CD4-positive, alpha-beta T cell treated with Interleukin-6 at 100 ng/mL for 8 hours (primary cell): ENCODE measurements around the gene LIMCH1.
"Not testable (repeated sequence)": the region's sequence is repeated elsewhere in the genome, so short reads cannot be mapped to it uniquely, and the experiment has no call there.

Source experiments
- DNase-seq: peaks from one replicate; pipeline ENCODE4 v3.0.0-alpha.2; 2020; ENCODE audit warnings: mixed read lengths, low spot score

LIMCH1 gene

DNA sequence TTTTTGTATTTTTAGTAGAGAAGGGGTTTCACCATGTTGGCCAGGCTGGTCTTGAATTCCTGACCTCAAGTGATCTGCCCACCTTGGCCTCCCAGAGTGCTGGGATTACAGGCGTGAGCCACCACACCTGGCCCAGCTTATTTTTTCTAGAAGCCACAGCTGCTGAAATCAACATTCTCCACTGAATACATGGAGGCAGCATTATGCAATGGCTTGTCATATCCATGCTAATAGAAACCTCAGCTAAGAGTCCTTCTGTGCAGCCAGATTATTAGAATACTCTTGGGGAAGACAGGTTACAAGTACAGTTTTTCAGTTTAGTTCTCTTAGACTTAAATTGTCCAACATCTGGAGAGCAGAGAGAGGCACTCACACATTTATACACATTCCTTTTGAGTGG, 104.8 kb downstream of the LIMCH1 start:
- not testable (repeated sequence) for DNase-seq

DNA sequence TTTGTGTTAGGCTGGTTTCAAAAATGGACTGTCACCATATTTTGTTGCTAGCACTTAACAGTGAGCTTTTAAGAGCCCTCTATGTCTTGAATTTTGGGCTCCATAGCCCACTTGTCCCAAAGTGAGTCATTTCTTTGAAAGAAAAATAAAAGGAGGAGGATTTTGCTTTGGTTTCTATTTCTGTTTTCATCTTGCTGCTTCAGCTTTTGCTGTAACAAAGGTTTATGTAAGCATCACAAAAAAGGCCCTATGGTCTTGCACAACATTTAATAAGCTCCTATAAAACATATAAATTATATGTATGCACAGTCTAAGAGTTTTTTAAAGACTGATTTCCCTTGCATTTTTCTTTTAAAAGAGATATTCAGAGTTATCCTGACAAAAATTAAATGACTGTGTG, 105.4 kb downstream of the LIMCH1 start:
- no peak for DNase-seq

DNA sequence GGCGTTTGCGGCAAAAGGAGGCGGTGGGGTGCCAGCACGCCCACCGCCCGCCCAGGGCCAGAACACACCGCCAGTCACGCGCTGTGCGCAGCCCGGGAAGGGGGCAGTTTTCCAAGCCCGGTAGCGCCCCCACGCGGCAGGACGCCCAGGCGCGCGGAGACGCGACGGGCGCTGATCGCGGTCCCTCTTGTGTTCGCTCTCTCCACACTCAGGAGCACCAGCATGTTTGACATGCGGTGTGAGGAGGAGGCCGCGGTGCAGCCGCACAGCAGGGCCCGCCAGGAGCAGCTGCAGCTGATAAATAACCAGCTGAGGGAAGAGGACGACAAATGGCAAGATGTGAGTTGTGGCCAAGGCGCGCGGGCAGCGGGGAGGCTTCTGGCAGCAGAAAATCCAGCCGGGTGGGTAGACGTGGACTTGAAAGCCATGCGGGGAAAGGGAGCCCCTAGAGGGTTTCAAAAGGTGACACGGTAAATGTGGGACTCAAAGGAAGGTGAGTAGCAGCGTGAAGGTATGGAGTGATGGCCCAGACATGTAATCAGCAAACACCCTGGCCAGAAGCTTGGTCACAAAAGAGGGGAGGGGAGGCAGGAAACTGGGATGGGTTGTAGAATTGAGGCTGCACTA, 106.4 kb downstream of the LIMCH1 start:
- DNase-seq, result no peak

DNA sequence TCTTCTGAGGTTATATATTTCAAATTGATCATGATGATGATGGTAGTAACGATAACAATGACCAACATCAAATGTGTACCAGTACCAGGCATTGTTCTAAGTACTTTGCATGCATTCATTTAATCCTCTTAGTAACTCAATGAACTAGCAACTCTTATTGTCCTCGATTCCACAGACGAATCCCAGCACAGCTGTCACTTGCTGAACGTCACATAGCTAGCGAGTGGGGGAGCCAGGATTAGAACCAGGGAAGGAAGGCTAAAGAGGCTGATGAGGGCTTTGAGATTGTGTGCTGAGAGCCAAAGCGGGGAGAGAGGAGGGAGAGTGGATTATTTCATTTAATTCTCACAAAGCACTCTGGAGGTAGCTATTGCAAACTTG, 106.9 kb downstream of the LIMCH1 start:
- no peak for DNase-seq

DNA sequence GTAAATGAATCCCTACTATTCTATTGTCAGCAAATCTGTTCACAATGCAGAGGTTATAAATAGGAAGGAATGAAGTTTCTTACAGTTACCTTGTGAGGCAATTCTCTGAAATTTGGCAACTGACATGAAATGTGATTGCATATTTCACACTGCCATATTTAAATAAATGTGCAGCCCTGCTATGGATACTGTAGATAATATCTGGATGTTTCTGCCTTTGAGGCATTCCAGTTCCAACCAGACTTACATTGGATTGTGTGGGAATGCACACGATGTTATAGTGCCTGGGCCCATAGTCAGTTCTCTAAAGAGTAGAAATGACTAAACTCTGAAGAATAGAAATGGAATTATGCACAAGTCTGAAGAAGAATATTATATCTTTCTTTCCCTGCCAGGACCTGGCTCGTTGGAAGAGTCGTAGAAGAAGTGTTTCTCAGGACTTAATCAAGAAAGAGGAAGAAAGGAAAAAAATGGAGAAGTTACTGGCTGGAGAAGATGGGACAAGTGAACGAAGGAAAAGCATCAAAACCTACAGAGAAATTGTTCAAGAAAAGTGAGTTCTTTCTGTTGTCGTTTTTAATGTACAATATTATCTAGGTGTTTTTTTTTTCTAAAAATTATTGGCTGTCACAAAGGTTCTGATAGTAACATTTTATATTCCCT, 107.9 kb downstream of the LIMCH1 start:
- DNase-seq, result no peak

DNA sequence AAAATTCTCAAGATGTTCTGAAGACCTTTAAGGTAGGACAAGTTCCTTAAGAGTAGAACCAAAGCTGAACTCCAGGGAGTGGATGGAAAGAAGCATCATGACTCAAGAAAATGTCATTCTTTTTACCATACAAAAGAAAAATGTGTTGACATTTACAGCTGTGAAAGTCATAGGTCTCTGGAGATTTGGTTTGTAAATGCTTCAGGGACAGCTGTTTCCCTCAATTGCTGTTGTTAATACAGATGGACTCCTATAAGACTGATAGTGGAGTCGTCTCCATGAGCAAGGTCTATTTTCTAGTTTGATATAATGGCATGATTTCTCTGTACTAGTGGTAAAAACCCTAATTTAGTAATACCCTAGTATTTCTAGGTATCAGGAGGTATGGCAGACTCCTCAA, 108.9 kb downstream of the LIMCH1 start:
- no peak for DNase-seq

DNA sequence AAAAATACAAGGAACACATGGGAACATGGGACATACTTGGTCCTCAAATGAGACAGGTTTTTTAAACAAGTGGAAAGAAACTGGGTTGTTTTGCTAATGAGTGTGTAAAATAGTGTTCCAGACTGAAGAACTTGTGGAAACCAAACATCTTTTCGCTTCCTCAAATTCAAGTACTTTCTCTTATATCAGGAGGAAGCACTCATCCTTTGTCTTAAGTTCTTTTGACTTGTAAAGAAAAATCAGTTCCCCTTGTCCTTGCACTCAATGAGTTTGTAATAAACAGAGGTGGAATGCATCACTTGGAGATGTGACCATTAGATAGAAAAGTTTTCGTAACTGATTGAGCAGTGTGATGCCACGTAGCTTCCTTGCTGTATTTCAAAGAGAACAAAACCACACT, 109.4 kb downstream of the LIMCH1 start:
- DNase-seq, result no peak

DNA sequence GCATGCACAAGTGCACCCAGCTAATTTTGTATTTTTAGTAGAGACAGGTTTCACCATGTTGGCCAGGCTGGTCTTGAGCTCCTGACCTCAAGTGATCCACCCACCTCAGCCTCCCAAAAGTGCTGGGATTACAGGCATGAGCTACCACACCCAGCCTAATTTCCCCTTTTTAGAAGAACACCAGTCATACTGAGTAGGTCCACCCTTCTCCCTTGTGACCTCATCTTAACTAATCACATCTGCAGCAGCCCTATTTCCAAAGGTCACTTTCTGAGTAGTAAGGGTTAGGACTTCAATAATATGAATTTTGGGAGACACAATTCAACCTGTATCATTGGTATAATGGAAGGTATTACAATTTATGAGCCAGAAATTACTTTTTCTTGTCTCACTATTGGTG, 113.2 kb downstream of the LIMCH1 start:
- not testable (repeated sequence) for DNase-seq

DNA sequence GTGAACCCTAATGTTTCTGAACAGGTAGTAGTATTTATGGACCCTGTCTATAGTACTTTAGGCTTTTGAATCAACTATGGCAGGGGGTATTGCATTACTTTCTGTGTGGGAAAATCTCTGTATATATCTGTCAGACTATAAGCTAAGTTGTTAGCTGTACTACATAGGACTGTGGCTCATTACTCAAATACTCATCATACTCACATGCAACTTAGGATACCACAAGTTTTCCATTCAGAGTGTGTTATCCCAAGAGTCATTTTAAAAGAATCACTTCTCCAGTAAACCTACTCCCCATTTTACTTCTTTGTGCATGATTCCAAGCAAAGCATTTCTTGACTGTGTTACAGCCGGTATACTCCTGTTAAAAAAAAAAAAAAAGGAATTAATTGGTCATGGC, 115.0 kb downstream of the LIMCH1 start:
- DNase-seq, result no peak

DNA sequence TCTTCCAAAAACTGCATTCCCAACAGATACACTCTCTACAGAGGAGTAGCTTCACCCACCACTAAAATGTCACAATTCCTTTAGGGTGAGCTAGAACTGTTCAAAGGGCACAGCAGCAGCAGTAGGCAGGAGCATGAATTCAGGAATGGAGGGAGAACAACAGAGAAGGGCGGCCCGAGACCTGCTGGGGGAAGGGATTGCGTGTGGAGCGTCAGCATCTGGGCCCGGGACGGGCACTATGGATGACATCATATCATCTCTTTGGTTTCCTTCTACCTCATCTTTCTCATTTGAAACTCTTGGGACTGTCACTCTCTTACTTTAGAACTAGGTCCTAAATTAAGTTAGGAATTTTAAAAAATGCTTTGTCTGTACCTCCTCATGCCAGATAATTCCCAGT, 115.6 kb downstream of the LIMCH1 start:
- no peak for DNase-seq

DNA sequence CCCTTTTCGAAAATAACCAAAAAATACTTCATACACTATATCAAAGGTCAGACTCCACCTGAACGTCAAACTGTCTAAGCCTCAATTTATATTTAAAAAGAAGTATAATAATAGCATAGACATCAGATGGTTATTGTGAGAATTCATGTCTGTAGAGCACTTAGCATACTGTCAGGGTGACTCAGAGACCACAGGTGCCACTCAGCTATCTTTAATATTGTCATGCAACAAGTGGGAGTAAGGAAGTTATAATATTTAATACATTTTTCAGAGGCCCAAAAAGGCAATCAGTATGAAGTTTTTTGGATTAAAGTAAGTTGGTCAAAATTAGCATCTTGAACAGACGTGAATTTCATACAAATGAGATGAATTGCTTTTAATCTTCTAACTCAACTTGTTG, 117.2 kb downstream of the LIMCH1 start:
- DNase-seq, result no peak

DNA sequence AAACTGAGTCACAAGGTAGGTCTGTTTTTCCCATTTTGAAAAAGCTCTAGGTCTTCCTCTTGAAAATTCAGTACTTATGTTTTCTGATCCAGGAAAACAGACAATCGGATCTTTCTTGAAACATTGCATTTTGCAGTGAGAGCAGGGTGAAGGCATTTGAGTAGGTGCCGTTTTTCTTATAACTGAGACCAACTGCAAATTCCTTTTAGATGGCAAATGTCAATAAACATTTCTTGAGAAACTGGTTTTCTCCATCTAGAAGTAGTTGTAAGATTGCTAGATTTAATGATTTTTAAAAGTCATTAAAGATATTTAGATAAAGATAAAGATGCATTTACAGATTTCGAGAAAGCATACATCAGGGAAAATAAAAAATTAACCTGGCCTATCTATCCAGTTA, 118.1 kb downstream of the LIMCH1 start:
- no peak for DNase-seq

DNA sequence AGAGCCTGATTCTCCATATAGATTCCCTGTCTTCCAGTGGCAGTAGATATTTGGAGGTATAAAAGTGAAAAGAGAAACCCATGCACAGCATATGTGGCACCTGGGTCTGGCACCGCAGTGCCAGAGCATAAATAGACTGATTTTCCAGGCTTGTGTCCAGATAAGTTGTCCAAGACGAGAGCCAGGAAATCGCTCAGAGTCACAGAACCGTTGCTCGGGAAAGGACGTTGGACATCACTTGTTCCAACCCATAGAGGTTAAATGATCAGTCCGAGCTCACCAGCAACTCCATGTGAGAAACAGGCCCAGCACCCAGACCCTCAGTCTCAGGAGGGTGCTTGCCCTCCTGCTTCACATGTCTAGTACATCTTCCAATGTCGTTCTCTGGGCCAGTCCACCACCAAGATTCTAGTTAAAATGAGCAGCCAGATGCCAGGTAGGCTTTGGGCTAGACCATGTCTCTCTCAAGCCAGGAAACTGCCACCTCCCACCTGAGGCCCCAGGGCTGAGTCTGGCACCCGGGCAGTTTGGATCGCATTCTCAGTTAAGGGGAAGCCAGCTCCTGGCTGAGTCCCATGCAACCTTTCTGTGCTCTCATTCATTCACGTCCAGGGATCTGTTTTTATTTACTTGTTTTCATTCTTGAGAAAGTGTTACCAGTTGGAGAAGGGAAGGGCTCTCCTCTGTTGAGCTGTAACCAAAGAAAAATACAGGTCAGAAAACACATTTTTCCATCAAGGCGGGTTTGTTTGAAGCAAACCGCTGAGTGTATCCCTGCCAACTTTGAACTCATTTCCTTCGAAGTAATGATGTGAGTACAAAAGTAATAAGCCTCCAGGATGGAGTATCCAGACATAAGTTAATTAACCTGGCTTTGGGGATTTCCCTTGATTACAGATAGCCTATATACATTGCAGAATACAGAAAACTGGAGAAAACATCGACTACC, 118.9 kb downstream of the LIMCH1 start:
- no peak for DNase-seq

DNA sequence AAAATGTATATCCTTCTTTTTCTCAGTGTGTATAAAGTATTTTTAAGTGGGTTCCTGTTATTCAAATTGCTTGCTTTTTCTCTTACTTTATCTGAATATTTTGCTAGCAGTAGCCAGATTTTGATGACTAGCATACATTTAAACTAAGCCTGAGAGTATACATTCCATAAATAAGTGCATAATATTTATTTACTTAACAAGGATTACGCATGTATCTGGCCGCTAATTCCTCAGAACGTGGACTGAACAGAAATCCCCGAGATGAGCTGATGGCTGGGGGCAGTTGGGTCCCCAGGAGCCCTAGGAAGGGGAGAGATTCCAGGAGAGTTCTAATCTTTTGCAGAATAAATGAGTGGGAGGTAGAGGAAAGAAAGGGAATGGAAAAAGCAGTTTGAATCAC, 119.6 kb downstream of the LIMCH1 start:
- no peak for DNase-seq

DNA sequence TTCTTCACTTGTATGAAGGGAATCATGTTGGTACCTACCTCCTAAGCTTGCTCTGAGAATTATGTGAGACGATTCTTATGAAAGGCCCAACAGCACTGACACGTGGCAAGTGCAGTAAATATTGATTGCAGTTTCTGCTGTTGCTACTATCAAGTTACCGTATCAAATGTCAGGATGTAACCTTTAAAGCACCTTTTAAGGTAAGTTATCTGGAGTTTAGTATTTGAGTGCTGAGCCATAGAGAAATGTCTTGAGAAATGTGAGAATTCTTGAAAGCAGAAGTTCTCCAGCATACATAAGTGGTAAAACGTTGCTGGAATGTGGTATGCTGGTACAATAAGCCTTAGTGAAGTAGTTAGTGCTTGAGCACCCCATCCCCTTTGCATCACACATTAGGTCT, 120.2 kb downstream of the LIMCH1 start:
- DNase-seq, result no peak

DNA sequence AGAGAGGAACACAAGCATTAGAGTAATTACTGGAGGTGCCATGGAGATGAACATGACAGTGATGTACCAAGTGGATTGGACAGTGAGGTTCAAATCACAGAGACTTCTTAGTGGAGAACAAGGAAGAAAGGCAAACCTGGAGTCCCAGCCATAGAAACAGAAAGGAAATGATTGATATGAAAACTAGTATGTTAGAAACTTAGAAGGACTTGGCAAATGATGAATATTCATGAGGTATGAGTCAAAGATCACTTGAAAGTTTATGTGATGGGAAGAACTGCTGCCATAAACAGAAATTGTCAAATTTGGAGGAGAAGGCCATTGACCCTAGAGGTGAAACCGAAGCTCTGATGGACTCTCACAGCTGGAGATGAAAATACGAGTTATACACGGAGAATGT, 122.4 kb downstream of the LIMCH1 start:
- DNase-seq, result no peak

DNA sequence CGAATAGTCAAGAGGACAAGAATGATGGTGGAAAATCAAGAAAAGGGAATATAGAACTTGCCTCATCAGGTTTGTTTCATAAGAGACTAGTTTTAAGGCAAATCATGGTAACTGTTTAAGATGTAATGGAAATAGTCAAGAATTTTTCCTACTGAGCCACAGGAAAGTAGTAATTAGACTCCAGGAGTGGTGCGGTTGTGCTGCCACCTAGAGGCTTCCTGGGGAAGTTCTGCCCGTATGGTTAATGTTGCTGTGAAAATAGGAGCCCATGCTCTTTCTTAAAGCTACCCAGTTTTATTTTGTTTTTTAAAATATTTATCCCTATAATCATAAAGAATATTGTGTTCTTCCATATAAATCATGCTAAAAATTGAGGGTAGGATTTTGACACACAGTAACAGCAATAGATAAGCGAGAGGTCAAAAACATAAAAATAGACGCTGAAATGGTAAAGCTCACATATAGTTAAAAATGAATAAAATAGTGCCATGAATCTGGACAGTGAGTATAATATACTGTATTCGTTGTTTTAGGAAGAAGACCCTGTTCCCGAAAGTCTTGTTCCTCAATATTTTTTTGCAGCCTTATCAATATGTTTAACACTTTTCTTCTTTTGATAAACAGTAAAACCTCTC, 123.6 kb downstream of the LIMCH1 start:
- DNase-seq, result peak; percentile 3

DNA sequence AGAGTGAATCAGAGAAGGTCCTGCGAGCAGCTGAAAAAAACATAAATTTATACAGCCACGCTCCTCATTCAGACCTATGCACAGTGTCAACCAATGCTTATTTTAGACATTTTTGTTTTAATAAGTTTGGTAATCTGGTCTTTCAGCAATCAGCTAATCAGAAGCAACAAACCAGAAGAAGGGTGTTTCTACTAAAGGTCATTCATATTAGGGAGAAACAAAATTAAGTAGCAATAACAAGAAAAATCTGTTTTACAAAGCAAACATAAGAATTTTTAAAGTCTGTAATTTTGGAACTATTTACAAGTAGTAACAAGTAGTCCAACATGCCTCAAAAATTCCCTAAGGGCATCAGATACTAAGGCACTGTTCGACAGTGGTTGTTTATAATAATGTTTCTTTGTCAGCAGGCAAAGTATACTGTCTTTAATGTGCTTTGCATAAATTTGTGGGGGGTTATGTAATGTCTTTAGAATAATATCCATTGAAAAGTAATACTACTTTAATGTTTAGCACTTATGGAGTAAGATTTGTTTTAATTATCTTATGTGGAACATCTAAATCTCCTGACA, 127.8 kb downstream of the LIMCH1 start:
- no peak for DNase-seq

DNA sequence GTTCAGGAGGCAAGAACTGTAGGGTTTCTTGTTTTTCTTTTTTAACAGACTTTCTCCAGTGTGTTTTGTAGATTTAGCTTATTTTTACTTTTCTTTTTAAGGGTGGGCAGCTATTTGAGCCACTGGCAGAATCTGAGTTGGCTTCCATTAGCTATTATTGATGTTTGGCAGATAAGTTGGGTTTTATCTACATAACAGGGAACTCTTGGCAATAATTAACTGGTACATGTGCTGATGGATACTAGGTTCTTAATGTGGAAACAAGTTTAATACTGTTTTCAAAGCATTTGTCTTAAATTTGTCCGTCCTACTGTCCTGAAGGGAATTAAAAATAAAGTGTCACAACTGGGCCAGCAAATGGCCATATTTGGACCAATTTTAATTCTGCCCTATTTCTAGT, 130.1 kb downstream of the LIMCH1 start:
- no peak for DNase-seq

DNA sequence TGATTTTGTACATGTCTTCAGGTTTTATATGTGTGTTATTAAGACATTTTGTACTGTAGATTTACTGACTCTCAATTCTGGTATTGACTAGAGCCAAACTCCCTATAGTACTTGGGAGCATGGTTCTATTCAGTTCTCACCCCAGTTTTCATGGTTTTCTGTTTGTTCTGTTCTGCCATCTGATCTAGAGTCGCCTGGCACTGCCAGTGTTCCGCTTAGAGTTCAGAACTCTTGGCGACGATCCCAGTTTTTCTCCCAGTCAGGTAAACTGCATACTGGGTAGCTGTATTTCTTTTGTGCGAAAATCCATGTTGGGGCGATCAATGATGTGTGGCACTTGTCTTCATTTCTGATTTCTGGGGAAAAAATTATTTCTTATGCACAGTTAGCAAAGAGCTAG, 132.6 kb downstream of the LIMCH1 start:
- DNase-seq, result no peak

DNA sequence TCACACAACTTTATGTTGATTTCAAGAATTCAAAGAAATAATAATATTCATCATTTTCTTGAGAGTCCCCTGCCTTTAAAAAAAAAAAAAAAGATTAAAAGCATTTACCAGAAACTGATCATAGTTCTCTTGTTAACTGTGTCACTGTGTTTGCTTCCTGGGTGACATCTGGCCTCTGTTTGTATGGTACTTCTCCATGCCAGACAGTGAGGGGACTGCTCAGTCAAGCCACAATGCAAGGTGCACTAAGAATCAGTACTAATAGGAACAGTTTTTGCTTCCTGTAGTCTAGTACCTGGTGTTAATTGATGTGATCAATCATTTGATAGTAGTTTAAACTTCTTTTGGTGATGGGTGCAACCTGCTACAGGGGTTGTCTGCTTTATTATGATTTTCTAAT, 133.0 kb downstream of the LIMCH1 start:
- DNase-seq, result no peak

DNA sequence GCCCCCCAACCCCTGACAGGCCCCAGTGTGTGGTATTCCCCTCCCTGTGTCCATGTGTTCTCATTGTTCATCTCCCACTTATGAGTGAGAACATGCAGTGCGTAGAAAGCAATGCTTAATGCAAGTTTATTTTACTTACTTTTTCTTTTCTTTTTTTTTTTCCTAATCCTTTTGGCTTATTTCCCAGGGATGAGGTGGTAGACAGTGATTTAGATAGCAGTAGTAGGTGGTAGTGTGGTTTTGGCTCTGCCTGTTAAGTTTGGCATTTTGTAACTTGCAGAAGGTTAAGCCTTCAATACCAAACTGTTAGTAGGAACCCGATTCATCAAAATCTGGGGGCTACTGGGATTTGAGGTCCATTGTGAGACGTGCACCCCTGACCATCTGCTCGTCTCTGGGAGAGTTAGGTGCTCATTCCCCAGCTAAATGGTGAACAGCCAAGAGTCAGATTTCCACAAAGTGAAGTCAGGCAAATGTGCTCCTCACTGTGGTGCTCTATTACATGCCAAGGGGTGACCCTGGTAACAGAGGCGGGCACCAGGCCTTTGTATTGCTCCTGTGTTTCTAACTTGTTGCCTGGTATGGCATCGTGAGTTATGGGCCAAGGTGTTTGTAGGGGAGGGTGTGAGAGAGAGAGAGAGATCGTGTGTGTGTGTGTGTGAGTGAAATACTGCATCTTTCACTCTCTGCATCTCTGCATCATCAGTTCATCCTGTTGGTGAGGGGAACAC, 140.3 kb downstream of the LIMCH1 start:
- DNase-seq, result no peak
